Medulla oblongata (tissue), 1 donor: ENCODE results near the gene MEGF9.
"Not testable (repeated sequence)": the region's sequence is repeated elsewhere in the genome, so short reads cannot be mapped to it uniquely, and the experiment has no call there.

ENCODE experiments used
- DNase-seq: peaks from one replicate; pipeline ENCODE4 v3.0.0-alpha.2; 2015; ENCODE audit errors: extremely low spot score

The MEGF9 gene

GRCh38 chr9:120659209-120659608, 55.1 kb downstream of the MEGF9 start:
- DNase-seq = no peak

DNA sequence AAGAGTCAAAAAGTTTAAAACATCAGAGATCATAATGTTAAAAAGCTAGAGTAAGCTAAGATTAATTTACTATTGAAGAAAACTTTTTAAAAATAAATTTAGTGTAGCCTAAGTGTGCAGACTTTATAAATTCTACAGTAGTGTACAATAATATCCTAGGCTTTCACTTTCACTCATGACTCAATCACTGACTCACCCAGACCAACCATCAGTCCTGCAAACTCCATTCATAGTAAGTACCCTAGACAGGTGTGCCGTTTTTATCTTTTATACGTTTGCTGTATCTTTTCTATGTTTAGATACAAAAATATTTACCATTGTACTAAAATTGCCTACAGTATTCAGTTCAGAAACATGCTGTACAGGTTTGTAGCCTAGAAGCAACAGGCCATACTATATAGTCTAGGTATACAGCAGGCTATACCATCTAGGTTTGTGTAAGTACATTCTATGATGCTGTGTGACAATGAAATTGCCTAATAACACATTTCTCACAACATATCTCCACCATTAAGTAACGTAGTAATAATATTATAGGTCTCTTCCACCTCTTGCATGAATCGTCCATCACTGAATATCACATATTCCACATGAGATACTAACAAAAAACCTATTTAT, 59.2 kb downstream of the MEGF9 start:
- DNase-seq = no peak

- no peak for DNase-seq
These were observed 60.0 kb downstream of the MEGF9 start for GRCh38 chr9:120654272-120654671.

- DNase-seq = no peak
These were observed 60.5 kb downstream of the MEGF9 start for GRCh38 chr9:120653762-120654161.

- DNase-seq = no peak
These were observed 61.3 kb downstream of the MEGF9 start for GRCh38 chr9:120652934-120653333.

DNA sequence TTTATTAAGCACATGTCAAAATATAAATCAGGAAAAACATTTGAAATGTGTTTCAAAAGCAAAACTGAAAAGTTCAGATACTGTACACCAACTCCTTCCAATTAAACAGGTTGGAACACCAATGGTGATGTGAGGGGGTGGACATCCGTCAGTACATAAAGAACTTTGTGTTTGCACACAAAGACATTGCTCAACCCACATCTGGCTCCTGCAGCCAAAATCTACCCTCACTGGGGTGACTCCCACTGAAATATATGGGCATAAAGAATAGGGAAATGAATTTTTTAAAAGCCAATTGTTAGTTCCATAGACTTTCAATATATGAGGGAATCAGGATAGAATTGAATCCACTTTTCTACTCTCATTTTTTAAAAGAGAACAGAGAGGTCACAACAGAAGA, 63.9 kb downstream of the MEGF9 start:
- DNase-seq = no peak

DNA sequence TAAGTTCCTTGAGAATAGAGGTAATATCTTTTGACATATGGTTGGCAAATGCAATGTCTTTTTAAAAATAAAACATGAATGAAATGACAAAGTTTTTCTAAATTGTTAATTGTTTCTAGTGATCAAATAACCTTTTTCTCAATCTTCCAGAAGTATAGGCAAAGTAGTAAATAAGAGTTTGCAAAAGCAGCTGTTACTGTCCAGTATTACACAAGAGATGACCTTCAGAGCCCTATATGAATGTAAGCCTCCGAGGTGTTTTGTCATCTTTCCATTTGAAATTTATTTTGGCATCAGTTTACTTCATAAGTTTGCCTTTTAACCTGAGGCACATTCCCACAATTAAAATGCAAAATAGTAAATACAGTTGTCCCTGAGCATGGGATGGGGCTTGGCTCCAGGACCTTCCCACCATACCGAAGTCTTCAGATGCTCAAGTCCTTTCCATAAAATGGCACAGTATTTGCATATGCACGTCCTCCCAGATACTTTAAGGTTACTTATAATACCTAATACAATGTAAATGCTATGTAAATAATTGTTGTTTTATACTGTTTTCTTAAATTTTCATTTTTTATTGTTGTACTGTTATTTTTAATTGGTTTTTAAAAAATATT, 65.6 kb downstream of the MEGF9 start:
- no peak for DNase-seq

DNA sequence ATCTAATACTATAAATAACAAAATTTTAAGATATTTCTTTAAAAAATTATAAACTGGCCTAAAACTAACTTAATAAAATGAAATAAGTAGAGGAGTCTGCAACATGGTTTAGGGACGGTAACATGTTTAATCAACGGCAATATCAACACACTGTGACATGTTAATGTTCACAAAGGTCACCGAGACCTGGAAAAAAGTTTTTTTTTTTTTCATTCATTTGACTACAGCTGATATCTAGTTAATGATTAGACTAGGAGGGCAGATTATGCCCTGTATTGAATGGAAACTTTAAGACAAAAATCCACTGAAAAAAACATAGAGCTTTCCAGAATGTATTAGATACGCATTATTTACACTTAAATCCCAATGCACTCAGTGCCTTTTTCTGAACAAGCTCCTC, 67.3 kb downstream of the MEGF9 start:
- no peak for DNase-seq

DNA sequence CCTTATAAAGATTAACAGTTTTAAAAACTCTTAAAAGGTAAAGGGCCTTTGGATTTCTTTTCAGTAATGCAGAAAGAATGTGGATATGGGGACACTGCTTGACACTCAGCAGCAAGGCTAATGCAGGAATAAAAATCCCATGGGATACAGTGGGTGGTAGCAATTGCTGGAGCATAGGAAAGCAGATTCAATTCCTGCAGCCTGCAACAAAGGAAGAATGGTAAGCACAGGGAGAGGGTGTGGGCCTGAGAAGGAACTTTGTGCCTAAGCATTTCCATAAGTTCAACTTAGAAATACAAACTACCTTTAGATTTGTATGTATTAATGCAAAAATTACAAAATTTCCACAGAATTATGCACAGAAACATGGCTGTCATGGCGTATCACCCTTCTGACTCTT, 68.5 kb downstream of the MEGF9 start:
- DNase-seq = no peak

DNA sequence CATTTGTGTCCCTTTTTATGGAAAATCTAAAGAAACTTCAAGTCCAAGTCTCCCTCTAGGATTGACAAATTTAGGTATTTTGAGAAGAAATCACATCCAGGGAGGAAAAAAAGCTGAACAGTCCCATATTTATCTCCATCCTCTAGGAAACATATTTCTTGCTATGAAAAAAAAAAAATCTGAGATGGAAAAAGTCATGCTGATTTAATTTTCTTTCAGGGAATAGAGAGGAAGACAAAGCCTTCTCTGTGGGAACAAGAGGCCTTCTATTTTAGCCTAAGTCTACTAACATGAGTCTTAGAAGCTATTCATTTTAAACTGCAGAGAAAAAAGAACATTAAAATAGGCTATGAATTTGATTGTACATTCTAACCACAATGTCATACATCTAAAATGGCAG, 71.2 kb downstream of the MEGF9 start:
- DNase-seq = peak; percentile 67

DNA sequence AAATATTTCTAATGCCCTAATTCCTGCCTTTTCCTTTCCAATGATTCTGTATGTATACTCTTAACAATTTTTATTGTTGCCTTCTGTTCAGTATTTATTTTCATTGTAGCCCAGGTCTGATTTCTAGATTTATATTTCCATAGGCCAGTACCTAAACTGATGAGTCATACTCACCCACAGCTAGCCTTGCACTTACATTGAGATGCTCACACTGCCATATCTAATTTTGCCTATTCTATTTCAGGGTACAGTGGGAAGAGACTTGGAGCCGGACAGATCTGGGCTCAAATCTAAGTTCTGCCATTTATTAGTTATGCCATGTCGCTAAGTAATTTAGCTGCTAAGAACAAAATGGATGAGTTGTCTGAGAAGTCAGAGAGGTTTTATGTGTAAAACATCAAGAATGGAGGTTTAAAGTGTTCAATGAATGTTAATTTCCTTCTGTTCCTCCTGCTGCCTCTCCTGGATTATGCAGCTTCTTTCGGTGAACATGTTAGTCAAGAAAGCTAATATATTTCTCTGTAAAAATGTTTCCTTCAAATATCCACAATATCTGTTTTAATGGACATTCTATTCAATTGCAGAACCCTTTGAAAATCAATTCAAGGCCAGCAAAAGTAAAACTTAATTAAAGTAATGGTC, 72.0 kb downstream of the MEGF9 start:
- DNase-seq = no peak

DNA sequence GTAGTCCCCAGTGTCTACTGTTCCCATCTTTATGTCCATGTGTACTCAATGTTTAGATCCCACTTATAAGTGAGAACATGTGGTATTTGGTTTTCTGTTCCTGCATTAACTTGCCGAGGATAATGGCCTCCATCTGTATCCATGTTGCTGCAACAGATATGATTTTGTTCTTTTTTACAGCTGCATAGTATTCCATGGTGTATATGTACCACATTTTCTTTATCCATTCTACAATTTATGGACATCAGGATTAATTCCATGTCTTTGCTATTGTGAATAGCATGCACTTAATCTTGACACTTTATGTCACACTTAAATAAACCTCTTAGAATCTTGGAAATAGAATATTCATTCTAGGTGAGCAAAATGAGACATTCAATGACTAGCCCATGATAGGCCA, 73.4 kb downstream of the MEGF9 start:
- DNase-seq = not testable (repeated sequence)

GRCh38 chr9:120640380-120640779, 73.9 kb downstream of the MEGF9 start:
- DNase-seq = no peak

GRCh38 chr9:120637919-120638318, 76.4 kb downstream of the MEGF9 start:
- no peak for DNase-seq

DNA sequence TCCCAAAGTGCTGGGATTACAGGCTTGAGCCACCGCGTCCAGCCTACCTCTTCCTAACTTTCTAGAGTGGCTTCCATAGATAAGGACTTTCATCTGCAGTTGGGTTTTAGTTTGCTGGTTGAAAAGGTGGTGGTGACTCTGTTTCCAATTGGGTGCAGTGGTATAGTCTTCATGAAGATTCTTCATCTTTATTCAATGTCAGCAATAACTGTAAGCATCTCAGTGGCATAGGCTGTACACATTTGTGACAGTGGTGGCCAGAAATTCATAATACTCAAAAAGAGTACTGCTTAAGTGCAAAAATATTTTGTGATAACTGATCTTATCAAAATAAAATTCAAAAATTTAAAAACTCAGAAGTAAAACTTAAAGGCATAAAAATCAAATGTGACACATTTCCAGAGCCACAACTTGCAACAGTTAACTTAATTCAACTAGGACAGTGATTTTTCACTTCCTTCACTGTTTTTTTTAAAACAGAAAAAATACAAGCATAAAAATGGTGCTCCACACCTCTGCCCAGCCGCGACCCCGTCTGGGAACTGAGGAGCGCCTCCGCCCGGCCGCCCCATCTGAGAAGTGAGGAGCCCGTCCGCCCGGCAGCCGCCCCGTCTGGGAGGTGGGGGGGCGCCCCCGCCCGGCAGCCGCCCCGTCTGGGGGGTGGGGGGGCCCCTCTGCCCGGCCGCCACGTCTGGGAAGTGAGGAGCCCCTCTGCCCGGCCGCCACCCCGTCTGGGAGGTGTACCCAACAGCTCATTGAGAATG, 77.9 kb downstream of the MEGF9 start:
- DNase-seq = no peak

DNA sequence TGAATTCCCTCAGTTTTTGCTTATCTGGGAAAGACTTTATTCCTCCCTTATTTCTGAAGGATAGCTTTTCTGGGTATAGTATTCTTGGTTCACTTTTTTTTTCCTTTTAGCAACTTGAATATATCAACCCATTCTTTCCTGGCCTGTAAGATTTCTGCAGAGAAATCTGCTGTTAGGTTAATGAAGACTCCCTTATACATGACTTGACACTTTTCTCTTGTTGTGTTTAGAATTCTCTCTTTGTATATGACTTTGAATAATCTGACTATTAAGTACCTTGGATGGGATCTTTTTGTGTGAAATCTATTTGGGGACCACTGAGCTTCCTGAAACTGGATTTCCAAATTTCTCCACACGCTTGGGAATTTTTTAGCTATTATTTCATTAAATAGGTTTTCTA, 79.3 kb downstream of the MEGF9 start:
- no peak for DNase-seq

DNA sequence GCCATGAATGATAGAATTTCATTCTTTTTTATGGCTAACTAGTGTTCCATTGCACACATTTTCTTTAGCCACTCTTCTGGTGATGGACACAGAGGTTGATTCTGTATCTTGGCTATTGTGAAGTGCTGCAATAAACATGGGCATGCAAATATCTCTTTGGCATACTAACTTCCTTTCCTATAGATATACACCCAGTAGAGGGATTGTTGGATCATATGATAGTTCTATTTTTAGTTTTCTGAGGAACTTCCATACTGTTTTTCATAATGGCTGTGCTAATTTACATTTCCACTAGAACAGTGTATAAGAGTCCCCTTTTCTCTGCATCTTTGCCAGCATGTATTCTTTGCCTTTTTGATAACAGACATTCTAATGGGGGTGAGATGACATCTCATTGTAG, 83.9 kb downstream of the MEGF9 start:
- DNase-seq = no peak

GRCh38 chr9:120628925-120629497, 85.3 kb downstream of the MEGF9 start:
- not testable (repeated sequence) for DNase-seq

- peak; percentile 64 for DNase-seq
These were observed 85.9 kb downstream of the MEGF9 start for GRCh38 chr9:120628207-120628924.

DNA sequence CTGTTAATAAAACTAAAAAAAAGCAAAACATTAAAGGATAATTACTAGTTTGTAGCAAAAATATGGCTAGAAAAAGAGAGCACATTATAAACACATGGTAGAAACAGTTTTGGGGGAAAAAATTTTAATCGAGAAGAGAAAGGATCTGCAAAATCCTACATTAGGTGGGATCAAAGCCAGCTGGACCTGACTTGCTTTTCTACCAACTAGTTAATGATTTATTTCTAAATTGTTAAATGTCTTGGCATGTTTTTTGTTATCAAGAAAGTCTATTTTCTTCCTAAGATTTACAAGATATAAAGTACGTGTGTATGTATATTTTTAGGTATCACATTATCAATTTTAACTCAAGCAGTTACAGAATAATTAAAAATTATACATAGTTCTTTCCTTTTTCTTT, 87.2 kb downstream of the MEGF9 start:
- DNase-seq = no peak

DNA sequence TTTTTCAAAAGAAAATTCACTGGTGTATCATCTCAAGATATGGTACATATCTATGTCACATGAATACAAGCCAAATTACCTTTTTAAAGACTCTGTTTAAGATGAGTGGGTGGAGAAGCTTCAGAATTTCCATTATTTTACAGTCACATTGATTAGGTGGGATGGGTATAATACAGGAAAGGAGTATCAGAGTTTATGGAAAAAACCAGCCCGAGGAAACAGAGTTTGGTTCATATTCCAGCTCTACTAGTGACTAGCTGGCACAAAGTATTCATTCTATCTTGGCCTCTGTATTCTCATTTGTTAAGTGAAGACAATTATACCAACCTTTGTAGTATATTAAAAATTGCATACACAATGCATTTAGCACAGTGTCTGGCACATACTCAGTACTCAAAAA, 87.8 kb downstream of the MEGF9 start:
- DNase-seq = no peak

DNA sequence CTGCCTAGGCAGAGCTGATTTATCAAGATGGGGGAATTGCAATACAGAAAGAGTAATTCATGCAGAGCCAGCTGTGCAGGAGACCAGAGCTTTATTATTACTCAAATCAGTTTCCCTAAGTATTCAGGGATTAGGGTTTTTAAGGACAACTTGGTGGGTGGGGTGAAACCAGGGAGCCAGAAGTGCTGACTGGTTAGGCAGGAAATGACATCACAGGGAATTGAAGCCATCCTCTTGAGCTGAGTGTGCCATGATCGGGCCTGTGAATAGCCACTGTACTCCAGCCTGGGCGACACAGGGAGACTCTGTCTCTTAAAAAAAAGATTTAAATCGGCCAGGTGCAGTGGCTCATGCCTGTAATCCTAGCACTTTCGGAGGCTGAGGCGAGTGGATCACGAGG, 89.0 kb downstream of the MEGF9 start:
- DNase-seq = no peak
